Measurements from ENCODE around the gene SLC37A3.
"Not testable (repeated sequence)": the region's sequence is repeated elsewhere in the genome, so short reads cannot be mapped to it uniquely, and the experiment has no call there.

The SLC37A3 gene

GRCh38 chr7:140435252-140435895 lies 37.0 kb upstream of the SLC37A3 start:
- no peak for TF ChIP-seq CTCF (IDR thresholded peaks at IDR 0.05; ENCODE audit: insufficient read depth, missing control alignments)
- FAIRE-seq (no peak), DNase-seq (ENCODE audit: insufficient read length, low spot score) (no peak)

DNA sequence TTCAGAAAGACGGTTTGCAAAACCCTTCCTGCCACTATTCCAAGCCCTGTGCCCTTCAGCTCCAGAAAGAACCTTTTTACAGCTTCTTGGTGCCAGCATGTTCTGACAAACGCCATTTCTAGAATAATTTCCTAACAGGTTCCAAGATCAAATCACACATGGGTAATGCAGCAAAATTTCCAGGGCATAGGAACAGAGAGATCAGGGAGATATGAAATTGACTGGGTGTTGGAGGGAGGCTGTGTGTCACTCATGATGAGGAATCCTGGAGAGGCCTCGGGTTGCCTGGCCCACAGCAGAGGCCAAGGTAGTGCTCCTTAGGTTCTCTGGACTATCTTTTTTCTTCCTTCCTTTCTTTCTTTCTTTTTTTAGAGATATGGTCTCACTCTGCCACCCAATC lies 35.1 kb upstream of the SLC37A3 start:
- no peak for TF ChIP-seq CTCF (IDR thresholded peaks at IDR 0.05; ENCODE audit: insufficient read depth, missing control alignments)
- FAIRE-seq (no peak), DNase-seq (ENCODE audit: insufficient read length, low spot score) (no peak)

GRCh38 chr7:140426130-140426529 lies 27.8 kb upstream of the SLC37A3 start:
- TF ChIP-seq CTCF (IDR thresholded peaks at IDR 0.05; ENCODE audit: insufficient read depth, missing control alignments): no peak

GRCh38 chr7:140425718-140426117 lies 27.4 kb upstream of the SLC37A3 start:
- DNase-seq (ENCODE audit: insufficient read length, low spot score): no peak
- TF ChIP-seq CTCF (IDR thresholded peaks at IDR 0.05; ENCODE audit: insufficient read depth, missing control alignments): no peak
- FAIRE-seq: no peak

More at GRCh38 chr7:140426130-140426529, 27.8 kb upstream of the SLC37A3 start:
- FAIRE-seq (no peak), DNase-seq (ENCODE audit: insufficient read length, low spot score) (no peak)

DNA sequence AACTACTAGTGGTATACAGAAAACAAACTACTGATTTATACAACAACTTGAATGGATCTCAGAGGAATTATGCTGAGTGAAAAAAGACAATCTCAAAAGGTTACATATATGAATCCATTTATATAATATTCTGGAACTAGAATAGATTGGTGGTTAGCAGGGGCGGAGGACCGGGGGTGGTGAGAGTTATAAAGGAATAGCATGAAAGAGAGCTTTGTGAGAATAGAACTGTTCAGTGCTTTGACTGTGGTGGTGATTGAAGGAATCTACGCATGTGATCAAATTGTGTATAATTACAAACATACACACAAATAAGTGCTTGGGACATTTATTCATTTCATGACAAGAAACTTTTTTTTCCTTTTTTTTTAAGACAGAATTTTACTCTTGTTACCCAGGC lies 25.2 kb upstream of the SLC37A3 start:
- DNase-seq (ENCODE audit: insufficient read length, low spot score) (no peak), FAIRE-seq (no peak)
- no peak for TF ChIP-seq CTCF (IDR thresholded peaks at IDR 0.05; ENCODE audit: insufficient read depth, missing control alignments)

GRCh38 chr7:140421521-140421920 lies 23.2 kb upstream of the SLC37A3 start:
- FAIRE-seq (no peak), DNase-seq (ENCODE audit: insufficient read length, low spot score) (no peak)
- no peak for TF ChIP-seq CTCF (IDR thresholded peaks at IDR 0.05; ENCODE audit: insufficient read depth, missing control alignments)

GRCh38 chr7:140418653-140419052 lies 20.3 kb upstream of the SLC37A3 start:
- TF ChIP-seq CTCF (IDR thresholded peaks at IDR 0.05; ENCODE audit: insufficient read depth, missing control alignments): no peak
- no peak for FAIRE-seq
- DNase-seq (ENCODE audit: insufficient read length, low spot score): no peak

DNA sequence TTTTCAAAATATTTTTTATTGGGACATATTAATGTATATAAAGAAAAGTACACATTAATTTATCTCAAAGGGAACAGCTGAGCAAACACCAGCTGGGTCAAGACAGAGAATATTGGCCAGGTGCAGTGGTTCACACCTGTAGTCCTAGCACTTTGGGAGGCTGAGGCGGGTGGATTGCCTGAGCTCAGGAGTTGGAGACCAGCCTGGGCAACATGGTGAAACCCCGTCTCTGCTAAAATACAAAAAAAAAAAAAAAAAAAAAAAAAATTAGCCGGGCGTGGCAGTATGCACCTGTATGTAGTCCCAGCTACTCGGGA lies 19.8 kb upstream of the SLC37A3 start:
- DNase-seq (ENCODE audit: insufficient read length, low spot score); FAIRE-seq: not testable (repeated sequence)

Data from D721Med (cell line).